Inflammatory macrophage treated with lipopolysaccharide for 1 hour (primary cell): ENCODE measurements around the gene CLDN1.

Experiments used
- DNase-seq, 2 donors: peaks; one replicate each; pipeline ENCODE4 v3.0.0-alpha.2; 2020 to 2022

The CLDN1 gene, protein sequence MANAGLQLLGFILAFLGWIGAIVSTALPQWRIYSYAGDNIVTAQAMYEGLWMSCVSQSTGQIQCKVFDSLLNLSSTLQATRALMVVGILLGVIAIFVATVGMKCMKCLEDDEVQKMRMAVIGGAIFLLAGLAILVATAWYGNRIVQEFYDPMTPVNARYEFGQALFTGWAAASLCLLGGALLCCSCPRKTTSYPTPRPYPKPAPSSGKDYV

GRCh38 chr3:190321789-190322603 lies at the start of gene CLDN1:
TSS of gene CLDN1 (minus strand) at chr3:190322446. CDS start at chr3:190322206, 240 bp downstream.
- DNase-seq: peak; percentile 55 to 88

DNA sequence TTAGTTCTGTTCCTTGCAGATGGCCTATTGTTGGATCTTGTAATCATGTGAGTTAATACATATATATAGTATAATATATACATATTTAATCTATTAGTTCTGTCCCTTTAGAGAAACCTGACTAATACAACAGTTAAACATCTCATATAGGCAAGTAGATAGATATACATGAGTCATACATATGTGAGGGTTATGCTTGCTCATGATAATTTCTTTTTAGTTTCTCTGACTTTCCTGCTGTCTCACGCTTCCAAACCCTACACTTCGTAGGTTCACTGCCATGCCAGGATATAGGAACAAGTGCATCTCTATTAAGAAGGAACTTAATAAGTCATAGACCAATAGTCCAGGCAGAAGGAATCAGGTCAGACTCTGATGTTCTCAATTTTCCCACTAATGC lies 48.9 kb upstream of the CLDN1 start:
- DNase-seq: no peak

GRCh38 chr3:190370369-190370768 lies 48.1 kb upstream of the CLDN1 start:
- no peak for DNase-seq

GRCh38 chr3:190369668-190370295 lies 47.5 kb upstream of the CLDN1 start:
- no peak for DNase-seq

DNA sequence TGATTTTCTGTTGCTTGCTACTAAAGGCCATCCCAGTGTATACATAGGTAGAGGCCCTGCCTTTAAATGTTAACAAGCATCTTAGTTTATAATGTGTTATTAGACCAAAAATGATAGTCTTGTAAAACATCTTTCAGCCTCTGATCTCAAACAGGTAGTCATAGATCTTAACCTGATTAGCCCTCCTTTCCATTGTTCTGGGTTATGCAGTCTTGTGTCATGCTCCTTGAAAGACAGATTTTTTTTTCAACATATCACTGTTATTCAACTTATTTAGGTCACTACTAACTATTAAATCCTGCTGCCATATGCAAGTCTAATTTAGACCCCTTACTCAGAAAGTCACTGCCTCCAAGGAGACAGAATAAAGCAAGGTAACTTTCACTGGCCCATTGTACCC lies 46.6 kb upstream of the CLDN1 start:
- DNase-seq: no peak

- DNase-seq: no peak
These were observed 43.9 kb upstream of the CLDN1 start for GRCh38 chr3:190366133-190366532.

DNA sequence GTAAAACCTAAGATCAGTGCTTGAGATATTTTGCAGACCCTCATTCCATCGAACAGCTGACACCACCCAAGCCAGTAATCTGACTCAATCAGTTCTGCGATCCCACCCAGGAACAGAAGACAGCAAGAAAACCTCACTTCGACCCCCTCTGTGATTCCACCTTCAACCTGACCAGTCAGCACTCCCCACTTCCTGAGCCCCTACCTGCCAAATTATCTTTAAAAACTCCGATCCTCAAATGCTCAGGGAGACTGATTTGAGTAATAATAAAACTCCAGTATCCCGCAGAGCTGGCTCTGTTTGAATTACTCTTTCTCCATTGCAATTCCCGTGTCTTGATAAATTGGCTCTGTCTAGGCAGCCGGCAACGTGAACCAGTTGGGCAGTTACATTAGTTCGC lies 40.0 kb upstream of the CLDN1 start:
- no peak for DNase-seq

- DNase-seq: no peak
These were observed 39.5 kb upstream of the CLDN1 start for GRCh38 chr3:190361791-190362190.

DNA sequence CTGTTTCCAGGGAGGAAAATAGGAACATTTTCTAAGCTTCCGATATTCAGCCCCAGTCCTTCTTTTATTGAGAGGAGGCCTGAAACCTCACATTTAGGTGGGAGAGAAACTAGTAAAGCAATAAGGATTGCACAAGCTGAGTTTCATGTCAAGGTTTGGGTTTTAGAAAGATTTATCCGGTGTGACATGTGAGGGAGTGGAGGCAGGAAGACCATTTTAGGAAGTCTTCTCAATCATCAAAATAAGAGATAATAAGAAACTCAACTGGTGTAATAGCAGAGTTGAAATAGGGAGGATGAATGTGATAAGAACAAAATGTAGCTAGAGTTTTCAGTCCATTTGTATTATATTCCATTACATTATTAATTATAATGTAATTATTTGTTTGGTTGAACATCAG lies 38.0 kb upstream of the CLDN1 start:
- DNase-seq: no peak

- no peak for DNase-seq
These were observed 37.6 kb upstream of the CLDN1 start for GRCh38 chr3:190359813-190360212.

DNA sequence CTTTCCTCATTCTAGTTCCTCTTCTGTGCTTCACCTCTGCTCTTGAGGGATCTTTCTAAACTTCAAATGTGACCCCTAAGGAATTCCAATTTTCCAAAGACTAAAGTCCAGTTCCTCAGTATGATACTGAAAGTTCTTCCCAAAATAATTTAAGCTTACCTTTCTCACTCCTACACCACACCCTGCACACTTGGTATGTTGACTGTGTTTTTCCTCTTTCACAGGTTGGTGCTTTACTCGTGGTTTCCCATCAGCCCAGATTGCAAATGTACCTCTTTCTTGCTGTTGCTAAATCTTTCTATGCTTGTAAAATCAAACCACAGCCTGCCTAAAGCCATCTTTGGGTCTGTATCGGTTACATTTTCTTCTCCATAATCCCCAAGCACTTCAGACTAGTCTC lies 35.2 kb upstream of the CLDN1 start:
- no peak for DNase-seq

GRCh38 chr3:190356246-190356645 lies 34.0 kb upstream of the CLDN1 start:
- DNase-seq: no peak

- no peak for DNase-seq
These were observed 30.7 kb upstream of the CLDN1 start for GRCh38 chr3:190352861-190353457.

DNA sequence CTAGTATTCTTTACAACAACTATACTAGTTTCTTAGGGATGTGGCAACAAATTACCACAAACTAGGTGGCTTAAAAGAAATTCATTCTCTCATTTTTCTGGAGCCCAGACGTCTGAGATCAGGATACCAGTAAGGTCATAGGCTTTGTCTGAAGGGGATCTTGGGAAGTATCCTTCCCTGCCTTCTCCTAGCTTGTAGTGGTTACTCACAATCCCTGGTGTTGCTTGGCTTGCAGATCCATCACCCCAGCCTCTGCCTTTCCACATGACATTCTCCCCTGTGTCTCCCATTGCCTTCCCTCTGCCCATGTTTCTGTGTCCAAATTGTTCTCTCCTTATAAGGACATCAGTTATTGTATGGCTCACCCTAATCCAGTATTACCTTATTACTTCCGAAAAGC lies 24.3 kb upstream of the CLDN1 start:
- DNase-seq: no peak

DNA sequence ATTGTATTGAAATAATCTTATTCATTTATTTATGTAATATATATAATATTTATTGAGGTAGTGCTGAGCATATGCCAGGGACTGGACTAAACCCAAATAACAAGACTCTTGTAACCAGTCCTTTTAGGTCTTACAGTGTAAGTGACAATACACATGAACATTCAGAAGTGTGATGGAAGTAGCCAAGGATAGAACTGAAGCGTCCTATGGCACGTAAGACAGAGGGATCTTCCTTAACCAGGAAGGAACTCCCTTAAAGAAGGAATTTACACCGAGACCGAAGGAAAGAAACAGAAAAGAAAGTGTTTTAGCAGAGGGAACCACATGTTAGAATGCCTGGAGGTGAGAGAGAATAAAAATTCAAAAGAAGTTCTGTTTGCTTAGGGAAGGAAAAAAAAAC lies 23.6 kb upstream of the CLDN1 start:
- no peak for DNase-seq

- DNase-seq: peak; percentile 40 to 81
These were observed 23.0 kb upstream of the CLDN1 start for GRCh38 chr3:190345027-190345821.

DNA sequence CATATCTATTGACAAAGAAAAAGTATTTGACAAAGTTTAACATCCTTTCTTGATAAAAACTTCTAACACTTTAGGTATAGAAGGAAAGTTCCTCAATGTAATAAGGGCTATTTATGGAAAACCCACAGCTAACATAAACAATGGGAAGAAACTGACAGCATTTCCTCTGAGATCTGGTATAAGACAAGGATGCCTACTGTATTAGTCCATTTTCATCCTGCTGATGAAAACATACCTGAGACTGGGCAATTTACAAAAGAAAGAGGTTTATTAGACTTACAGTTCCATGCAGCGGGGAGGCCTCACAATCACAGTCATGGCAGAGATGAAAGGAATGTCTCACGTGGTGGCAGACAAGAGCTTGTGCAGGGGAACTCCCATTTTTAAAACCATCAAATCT lies 17.8 kb upstream of the CLDN1 start:
- no peak for DNase-seq

DNA sequence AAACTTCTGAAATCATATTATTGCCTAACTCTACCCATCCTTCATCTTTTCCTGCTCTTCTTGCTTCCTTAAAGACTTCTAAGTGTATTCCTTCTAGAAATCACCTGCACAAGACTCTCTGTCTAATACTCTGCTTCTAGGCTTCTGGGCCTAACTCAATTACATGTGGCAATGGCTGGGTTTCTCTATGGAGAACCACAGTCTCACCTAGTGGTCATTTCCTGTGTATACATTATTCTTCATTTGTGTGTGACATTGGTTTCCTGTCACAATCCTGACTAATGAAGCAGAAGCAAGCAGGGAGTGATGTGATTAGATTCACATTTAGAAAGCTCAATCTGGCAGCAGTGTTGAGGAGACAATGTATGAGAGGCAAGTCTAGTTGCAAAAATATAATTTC lies 16.9 kb upstream of the CLDN1 start:
- peak in 1 of 2 donors; percentile 7 for DNase-seq

DNA sequence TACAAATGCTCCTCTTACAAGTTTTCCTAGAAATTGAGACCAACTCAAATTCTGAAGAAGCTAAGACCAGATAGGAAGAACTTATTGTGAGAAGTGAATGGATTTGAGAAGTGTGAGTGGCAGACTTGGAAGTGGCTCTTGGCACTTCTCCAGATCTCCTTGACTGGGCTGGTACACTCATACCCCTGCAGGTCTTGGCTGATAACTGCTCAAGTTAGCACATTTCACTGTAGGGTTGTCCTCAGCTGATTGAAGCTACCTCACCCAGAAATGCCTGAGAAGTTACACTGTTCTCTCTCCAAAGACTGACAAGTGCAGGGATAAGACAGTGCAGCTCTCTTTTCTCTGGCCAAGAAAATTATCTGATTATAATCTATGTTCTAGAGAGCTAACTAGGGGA lies 16.5 kb upstream of the CLDN1 start:
- no peak for DNase-seq

DNA sequence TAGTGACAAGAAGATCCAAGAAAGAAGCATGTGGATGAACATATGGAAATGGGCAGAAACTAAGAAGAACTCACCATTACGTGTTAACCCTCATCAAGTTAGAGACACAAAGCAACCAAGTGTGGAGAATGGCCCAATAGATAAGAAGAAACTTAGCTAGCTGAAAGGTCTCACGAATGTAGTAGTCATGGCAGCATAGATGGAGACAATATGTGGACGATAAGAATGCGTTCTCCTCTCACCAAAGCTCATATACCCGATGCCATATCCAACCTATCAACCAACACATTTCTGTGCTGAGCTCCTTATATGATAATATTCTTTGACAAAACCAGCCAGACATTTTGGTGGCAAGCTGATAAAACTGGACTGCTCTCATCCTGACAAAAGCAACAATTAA lies 15.1 kb upstream of the CLDN1 start:
- no peak for DNase-seq

- DNase-seq: no peak
These were observed 14.4 kb upstream of the CLDN1 start for GRCh38 chr3:190336516-190337189.

DNA sequence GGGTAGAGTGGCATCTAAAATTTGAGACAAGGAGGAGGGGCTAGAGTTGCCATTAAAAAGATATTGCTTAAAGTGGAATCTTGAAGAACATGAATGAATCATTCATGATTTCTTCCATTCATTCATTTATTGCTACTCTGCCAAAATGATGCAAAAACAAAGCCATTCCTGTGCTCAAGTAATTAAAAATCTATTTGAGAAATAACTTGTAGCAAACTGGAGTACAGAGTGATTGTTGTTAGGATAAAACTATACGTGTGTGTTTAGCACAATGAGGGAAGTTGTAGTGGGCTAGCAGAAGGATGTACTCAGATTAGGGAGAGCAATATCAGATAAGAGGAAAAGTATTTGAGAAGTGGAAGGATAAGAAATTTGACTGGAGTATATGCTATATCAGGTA lies 11.7 kb upstream of the CLDN1 start:
- no peak for DNase-seq
